HepG2 (cell line): ENCODE results near the gene KLRK1. TPM values are rescaled to one million over a fixed set of nuclear protein-coding genes. Genes with fewer than 3 reads are reported as not detected.

Experiments used
- AKAP8 ChIP-seq: sonication (generic); formaldehyde crosslinking; IDR thresholded peaks from 2 replicates; pipeline ENCODE4 v1.5.1; 2020; ENCODE audit warnings: mild to moderate bottlenecking, missing genetic modification reagents
- GZF1 ChIP-seq: sonication (generic); formaldehyde crosslinking; IDR thresholded peaks from 2 replicates; pipeline ENCODE4 v1.5.1; 2020; ENCODE audit warnings: mild to moderate bottlenecking, missing genetic modification reagents
- HDAC2 ChIP-seq: sonication (generic); formaldehyde crosslinking; IDR thresholded peaks from 2 replicates; pipeline ENCODE4 v1.4.0; 2020; ENCODE audit warnings: missing genetic modification reagents
- NFE2L2 ChIP-seq: fragments of 150-350 bp; IDR thresholded peaks from 2 replicates; pipeline ENCODE4 v1.6.1; 2014; ENCODE audit warnings: low read length
- RBAK ChIP-seq: sonication (generic); formaldehyde crosslinking; IDR thresholded peaks from 2 replicates; pipeline ENCODE4 v1.5.1; 2020; ENCODE audit warnings: mild to moderate bottlenecking, missing genetic modification reagents
- SOX5 ChIP-seq: IDR thresholded peaks from 2 replicates; pipeline ENCODE4 v1.6.1; 2016; ENCODE audit warnings: borderline replicate concordance
- STAT5B ChIP-seq: sonication (generic); formaldehyde crosslinking; IDR thresholded peaks from 2 replicates; pipeline ENCODE4 v1.4.0; 2020; ENCODE audit warnings: missing genetic modification reagents
- TP53 ChIP-seq: sonication (generic); formaldehyde crosslinking; conservative IDR thresholded peaks from 2 replicates; pipeline ENCODE4 v1.4.0; 2020; ENCODE audit warnings: missing genetic modification reagents
- ZNF230 ChIP-seq: sonication (generic); formaldehyde crosslinking; IDR thresholded peaks from 2 replicates; pipeline ENCODE4 v1.4.0; 2020; ENCODE audit warnings: mild to moderate bottlenecking, missing genetic modification reagents
- ZNF383 ChIP-seq: sonication (generic); formaldehyde crosslinking; IDR thresholded peaks from 2 replicates; pipeline ENCODE4 v1.4.0; 2020; ENCODE audit warnings: missing genetic modification reagents, mild to moderate bottlenecking, borderline replicate concordance
- polyA plus RNA-seq, 8 experiments: library from polyadenylated mRNA; depleted of rRNA in 3 of 8; stranded (reverse) in 7 of 8; unstranded in 1 of 8; fragments of >200 nt; fragmentation: Illumina TruSeq in 4 of 8; extraction: Trizol in 4 of 8; gene quantifications; 2 replicates each; pipeline versions ENCODE4 v1.2.1 to v1.2.3, GENCODE V29; 2011 to 2016; ENCODE audit warnings: low read depth in 4 of 8, missing spikeins in 1 of 8, mixed read lengths in 1 of 8; ENCODE audit not compliant: insufficient read depth in 1 of 8
- total RNA-seq, 5 experiments: library from RNA; depleted of rRNA; stranded (reverse); fragments of >200 nt; fragmentation: Illumina TruSeq; extraction: Trizol; gene quantifications; 2 replicates each; pipeline ENCODE4 v1.2.3, GENCODE V29; 2016; ENCODE audit warnings: low read depth in 1 of 5
- TF ChIP-seq, protein P1 (sequence below): sonication (generic); formaldehyde crosslinking; IDR thresholded peaks from 2 replicates; pipeline ENCODE4 v1.4.0; 2020; ENCODE audit warnings: missing genetic modification reagents, mild to moderate bottlenecking, borderline replicate concordance
- TF ChIP-seq, protein P2 (sequence below): sonication (generic); formaldehyde crosslinking; IDR thresholded peaks from 2 replicates; pipeline ENCODE4 v1.4.0; 2020; ENCODE audit warnings: missing genetic modification reagents
- TF ChIP-seq, protein P3 (sequence below): sonication (generic); formaldehyde crosslinking; IDR thresholded peaks from 2 replicates; pipeline ENCODE4 v1.8.1; 2022; ENCODE audit warnings: low read depth, mild to moderate bottlenecking, missing genetic modification reagents
- TF ChIP-seq, protein P4 (sequence below): sonication (generic); formaldehyde crosslinking; IDR thresholded peaks from 2 replicates; pipeline ENCODE4 v1.4.0; 2020; ENCODE audit warnings: missing genetic modification reagents
- TF ChIP-seq, protein P5 (sequence below): sonication (generic); formaldehyde crosslinking; IDR thresholded peaks from 2 replicates; pipeline ENCODE4 v1.4.0; 2020; ENCODE audit warnings: missing genetic modification reagents

KLRK1 gene
- total and polyA plus RNA-seq, 2 of the 13 experiments (the other 11 are each of a cell fraction or from before 2014, with no cell fraction given), result not detected

DNA sequence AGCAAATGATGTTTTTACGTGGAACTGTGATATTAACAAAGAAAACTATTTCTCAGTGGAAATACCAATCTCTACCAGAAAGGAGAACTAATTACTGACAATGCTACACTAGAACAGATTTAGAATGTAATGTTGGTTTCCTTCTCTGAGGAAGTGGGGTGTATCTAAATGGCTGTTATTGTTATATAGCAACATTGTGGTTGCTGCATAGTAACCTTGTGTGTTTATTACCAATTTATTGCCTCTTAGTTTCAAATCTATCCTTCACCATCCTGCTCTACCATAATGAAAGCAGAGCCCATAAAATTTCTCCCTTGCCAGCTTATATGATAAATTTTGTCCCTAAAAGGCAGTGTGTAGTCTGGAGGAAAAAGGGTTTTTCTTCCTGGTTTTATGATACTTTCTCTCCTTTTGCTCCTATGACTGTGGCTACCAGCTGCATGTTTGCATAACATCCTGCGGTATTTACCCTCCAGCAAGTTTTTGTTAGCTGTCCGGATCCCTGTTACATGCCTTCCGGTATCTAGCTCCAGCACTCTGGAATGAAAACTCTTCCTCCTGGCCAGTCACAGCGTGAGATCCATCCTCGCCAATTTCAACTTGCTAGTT, 5.7 kb upstream of the KLRK1 start (continued):
- TF ChIP-seq, protein P1, sequence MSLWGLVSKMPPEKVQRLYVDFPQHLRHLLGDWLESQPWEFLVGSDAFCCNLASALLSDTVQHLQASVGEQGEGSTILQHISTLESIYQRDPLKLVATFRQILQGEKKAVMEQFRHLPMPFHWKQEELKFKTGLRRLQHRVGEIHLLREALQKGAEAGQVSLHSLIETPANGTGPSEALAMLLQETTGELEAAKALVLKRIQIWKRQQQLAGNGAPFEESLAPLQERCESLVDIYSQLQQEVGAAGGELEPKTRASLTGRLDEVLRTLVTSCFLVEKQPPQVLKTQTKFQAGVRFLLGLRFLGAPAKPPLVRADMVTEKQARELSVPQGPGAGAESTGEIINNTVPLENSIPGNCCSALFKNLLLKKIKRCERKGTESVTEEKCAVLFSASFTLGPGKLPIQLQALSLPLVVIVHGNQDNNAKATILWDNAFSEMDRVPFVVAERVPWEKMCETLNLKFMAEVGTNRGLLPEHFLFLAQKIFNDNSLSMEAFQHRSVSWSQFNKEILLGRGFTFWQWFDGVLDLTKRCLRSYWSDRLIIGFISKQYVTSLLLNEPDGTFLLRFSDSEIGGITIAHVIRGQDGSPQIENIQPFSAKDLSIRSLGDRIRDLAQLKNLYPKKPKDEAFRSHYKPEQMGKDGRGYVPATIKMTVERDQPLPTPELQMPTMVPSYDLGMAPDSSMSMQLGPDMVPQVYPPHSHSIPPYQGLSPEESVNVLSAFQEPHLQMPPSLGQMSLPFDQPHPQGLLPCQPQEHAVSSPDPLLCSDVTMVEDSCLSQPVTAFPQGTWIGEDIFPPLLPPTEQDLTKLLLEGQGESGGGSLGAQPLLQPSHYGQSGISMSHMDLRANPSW (CRISPR knock-in tag), result 0 out of 2 replicates have a peak, but pooled peaks have one; percentile 30
- TF ChIP-seq, protein P2, sequence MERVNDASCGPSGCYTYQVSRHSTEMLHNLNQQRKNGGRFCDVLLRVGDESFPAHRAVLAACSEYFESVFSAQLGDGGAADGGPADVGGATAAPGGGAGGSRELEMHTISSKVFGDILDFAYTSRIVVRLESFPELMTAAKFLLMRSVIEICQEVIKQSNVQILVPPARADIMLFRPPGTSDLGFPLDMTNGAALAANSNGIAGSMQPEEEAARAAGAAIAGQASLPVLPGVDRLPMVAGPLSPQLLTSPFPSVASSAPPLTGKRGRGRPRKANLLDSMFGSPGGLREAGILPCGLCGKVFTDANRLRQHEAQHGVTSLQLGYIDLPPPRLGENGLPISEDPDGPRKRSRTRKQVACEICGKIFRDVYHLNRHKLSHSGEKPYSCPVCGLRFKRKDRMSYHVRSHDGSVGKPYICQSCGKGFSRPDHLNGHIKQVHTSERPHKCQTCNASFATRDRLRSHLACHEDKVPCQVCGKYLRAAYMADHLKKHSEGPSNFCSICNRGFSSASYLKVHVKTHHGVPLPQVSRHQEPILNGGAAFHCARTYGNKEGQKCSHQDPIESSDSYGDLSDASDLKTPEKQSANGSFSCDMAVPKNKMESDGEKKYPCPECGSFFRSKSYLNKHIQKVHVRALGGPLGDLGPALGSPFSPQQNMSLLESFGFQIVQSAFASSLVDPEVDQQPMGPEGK, result no peak
- TF ChIP-seq TP53 (no peak), AKAP8 (no peak), STAT5B (CRISPR knock-in tag) (no peak), HDAC2 (CRISPR knock-in tag) (peak; percentile 54; the same call in 1 of the 2 replicates), ZNF383 (CRISPR knock-in tag) (no peak), NFE2L2 (no peak), GZF1 (CRISPR knock-in tag) (no peak), SOX5 (peak; percentile 23; the same call in 1 of the 2 replicates), RBAK (CRISPR knock-in tag) (no peak), ZNF230 (CRISPR knock-in tag) (no peak)
- TF ChIP-seq, protein P3, sequence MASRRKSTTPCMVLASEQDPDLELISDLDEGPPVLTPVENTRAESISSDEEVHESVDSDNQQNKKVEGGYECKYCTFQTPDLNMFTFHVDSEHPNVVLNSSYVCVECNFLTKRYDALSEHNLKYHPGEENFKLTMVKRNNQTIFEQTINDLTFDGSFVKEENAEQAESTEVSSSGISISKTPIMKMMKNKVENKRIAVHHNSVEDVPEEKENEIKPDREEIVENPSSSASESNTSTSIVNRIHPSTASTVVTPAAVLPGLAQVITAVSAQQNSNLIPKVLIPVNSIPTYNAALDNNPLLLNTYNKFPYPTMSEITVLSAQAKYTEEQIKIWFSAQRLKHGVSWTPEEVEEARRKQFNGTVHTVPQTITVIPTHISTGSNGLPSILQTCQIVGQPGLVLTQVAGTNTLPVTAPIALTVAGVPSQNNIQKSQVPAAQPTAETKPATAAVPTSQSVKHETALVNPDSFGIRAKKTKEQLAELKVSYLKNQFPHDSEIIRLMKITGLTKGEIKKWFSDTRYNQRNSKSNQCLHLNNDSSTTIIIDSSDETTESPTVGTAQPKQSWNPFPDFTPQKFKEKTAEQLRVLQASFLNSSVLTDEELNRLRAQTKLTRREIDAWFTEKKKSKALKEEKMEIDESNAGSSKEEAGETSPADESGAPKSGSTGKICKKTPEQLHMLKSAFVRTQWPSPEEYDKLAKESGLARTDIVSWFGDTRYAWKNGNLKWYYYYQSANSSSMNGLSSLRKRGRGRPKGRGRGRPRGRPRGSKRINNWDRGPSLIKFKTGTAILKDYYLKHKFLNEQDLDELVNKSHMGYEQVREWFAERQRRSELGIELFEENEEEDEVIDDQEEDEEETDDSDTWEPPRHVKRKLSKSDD (CRISPR knock-in tag), result no peak
- TF ChIP-seq, protein P4, sequence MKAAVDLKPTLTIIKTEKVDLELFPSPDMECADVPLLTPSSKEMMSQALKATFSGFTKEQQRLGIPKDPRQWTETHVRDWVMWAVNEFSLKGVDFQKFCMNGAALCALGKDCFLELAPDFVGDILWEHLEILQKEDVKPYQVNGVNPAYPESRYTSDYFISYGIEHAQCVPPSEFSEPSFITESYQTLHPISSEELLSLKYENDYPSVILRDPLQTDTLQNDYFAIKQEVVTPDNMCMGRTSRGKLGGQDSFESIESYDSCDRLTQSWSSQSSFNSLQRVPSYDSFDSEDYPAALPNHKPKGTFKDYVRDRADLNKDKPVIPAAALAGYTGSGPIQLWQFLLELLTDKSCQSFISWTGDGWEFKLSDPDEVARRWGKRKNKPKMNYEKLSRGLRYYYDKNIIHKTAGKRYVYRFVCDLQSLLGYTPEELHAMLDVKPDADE (CRISPR knock-in tag), result no peak
- TF ChIP-seq, protein P5, sequence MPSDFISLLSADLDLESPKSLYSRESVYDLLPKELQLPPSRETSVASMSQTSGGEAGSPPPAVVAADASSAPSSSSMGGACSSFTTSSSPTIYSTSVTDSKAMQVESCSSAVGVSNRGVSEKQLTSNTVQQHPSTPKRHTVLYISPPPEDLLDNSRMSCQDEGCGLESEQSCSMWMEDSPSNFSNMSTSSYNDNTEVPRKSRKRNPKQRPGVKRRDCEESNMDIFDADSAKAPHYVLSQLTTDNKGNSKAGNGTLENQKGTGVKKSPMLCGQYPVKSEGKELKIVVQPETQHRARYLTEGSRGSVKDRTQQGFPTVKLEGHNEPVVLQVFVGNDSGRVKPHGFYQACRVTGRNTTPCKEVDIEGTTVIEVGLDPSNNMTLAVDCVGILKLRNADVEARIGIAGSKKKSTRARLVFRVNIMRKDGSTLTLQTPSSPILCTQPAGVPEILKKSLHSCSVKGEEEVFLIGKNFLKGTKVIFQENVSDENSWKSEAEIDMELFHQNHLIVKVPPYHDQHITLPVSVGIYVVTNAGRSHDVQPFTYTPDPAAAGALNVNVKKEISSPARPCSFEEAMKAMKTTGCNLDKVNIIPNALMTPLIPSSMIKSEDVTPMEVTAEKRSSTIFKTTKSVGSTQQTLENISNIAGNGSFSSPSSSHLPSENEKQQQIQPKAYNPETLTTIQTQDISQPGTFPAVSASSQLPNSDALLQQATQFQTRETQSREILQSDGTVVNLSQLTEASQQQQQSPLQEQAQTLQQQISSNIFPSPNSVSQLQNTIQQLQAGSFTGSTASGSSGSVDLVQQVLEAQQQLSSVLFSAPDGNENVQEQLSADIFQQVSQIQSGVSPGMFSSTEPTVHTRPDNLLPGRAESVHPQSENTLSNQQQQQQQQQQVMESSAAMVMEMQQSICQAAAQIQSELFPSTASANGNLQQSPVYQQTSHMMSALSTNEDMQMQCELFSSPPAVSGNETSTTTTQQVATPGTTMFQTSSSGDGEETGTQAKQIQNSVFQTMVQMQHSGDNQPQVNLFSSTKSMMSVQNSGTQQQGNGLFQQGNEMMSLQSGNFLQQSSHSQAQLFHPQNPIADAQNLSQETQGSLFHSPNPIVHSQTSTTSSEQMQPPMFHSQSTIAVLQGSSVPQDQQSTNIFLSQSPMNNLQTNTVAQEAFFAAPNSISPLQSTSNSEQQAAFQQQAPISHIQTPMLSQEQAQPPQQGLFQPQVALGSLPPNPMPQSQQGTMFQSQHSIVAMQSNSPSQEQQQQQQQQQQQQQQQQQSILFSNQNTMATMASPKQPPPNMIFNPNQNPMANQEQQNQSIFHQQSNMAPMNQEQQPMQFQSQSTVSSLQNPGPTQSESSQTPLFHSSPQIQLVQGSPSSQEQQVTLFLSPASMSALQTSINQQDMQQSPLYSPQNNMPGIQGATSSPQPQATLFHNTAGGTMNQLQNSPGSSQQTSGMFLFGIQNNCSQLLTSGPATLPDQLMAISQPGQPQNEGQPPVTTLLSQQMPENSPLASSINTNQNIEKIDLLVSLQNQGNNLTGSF (CRISPR knock-in tag), result no peak
